GM13977 (cell line): Measurements from ENCODE around the gene ASIC2.

Experiments used
- DNase-seq: peaks from one replicate; pipeline ENCODE4 v3.0.0; 2012; ENCODE audit warnings: low spot score
- in situ Hi-C: fragments of 300-500 bp; cut with MboI; formaldehyde crosslinking; loops from one replicate; pipeline ENCODE4 v1.12.0; 2022; ENCODE audit warnings: low sequenced_read_pairs, low pct_unique_long_range_greater_than_20kb, mixed read lengths, inconsistent platforms; ENCODE audit not compliant: unreplicated experiment
- TF ChIP-seq, protein P1 (sequence below): IDR thresholded peaks from 2 replicates; pipeline ENCODE4 v1.5.1; 2012; ENCODE audit warnings: mild to moderate bottlenecking, control low read depth; ENCODE audit not compliant: insufficient read depth; ENCODE audit errors: extremely low read depth, missing control alignments

The ASIC2 gene

DNA sequence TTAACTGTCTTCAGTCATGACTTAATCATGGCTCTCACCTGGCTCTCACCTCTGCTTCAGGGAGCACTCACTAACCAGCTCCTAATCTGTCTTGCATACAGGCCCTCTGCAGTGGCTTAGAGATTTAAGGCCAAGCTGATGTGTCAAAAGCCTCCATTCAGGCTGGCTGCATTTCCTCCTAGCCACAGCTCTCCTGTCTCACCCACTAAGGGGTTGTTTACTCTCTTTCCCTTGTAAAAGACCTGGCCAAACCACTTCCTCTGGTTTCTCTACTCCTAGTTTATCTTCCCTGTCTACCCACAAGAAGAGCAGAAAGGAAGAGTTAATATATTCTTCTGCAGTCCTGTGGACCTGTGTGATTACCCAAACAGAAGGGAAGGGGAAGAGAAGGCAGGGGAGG, 9.3 kb upstream of the ASIC2 start:
- TF ChIP-seq, protein P1, sequence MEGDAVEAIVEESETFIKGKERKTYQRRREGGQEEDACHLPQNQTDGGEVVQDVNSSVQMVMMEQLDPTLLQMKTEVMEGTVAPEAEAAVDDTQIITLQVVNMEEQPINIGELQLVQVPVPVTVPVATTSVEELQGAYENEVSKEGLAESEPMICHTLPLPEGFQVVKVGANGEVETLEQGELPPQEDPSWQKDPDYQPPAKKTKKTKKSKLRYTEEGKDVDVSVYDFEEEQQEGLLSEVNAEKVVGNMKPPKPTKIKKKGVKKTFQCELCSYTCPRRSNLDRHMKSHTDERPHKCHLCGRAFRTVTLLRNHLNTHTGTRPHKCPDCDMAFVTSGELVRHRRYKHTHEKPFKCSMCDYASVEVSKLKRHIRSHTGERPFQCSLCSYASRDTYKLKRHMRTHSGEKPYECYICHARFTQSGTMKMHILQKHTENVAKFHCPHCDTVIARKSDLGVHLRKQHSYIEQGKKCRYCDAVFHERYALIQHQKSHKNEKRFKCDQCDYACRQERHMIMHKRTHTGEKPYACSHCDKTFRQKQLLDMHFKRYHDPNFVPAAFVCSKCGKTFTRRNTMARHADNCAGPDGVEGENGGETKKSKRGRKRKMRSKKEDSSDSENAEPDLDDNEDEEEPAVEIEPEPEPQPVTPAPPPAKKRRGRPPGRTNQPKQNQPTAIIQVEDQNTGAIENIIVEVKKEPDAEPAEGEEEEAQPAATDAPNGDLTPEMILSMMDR, result no peak
- in situ Hi-C loops, result no loop called here
- no peak for DNase-seq

DNA sequence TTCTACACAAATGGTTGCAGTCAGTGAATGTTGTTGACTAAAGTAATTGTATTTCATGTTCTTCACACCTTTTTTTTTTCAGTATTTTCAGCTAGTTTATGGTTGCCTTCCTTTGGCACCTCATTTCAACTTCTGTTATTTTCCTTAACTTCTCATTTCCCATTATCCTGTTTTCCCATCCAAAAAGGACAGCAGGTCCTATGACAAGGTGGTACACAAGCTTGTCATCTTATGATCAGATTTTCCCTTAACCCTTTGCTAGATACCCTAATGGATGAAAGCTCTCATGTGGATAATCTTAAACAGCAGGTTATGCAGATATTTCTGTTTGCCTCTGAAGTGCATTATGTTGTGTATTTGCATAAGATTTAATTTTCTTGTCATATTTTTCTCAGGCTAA, 7.1 kb upstream of the ASIC2 start:
- DNase-seq, result no peak
- in situ Hi-C loops, result no loop called here
- TF ChIP-seq, protein P1, result no peak

DNA sequence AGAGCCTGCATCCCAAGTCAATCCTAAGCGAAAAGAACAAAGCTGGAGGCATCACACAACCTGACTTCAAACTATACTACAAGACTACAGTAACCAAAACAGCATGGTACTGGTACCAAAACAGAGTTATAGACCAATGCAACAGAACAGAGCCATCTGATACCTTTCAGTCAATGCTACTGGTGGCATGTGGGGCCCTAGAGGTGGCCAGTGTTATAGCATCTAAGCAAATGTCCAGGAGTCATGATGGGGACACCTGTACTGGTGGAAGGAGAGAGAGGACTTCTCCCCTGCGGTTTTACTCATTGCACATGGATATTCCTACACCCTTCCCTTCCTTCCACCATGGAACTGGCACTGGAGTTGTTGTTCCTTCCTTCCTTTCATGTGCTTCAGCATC, 6.0 kb upstream of the ASIC2 start:
- no peak for DNase-seq
- in situ Hi-C loops, result no loop called here
- TF ChIP-seq, protein P1, result no peak

DNA sequence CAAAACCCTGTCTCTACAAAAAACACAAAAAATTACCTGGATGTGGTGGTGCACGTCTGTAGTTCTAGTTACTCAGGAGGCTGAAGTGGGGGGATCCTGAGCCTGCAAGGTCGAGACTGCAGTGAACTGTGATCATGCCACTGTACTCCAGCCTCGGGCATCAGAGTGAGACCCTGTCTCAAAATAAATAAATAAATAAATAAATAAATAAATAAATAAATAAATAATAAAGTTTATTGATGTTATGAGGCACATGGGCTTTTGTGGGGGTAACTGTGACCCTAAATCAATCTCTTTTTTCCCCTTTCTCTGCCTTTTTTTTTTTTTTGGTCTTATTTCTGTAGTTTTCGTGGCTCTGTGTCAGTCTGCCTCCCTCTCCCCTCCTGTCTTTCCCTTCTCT, 4.5 kb upstream of the ASIC2 start:
- in situ Hi-C loops, result no loop called here
- TF ChIP-seq, protein P1, result no peak
- no peak for DNase-seq

DNA sequence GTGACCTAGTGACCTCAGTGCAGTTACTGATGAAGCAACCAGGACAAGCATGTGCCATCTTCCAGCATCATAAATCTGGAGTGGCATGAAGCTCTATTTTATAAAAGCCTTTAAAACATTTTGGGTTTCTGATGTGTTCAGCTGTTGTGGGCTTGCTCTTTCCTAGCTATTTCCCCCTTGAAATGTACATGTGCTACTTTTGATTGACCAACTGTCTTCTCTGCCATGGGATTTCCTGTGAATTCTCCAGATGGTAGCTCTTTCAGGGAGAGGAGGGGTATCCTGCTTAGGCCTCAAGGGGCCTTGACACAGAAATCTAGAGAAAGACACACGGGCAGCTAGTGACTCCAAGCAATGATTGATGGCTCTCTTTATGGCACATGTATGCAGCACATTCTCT, 1.9 kb upstream of the ASIC2 start:
- in situ Hi-C loops, result no loop called here
- no peak for DNase-seq
- TF ChIP-seq, protein P1, result no peak

DNA sequence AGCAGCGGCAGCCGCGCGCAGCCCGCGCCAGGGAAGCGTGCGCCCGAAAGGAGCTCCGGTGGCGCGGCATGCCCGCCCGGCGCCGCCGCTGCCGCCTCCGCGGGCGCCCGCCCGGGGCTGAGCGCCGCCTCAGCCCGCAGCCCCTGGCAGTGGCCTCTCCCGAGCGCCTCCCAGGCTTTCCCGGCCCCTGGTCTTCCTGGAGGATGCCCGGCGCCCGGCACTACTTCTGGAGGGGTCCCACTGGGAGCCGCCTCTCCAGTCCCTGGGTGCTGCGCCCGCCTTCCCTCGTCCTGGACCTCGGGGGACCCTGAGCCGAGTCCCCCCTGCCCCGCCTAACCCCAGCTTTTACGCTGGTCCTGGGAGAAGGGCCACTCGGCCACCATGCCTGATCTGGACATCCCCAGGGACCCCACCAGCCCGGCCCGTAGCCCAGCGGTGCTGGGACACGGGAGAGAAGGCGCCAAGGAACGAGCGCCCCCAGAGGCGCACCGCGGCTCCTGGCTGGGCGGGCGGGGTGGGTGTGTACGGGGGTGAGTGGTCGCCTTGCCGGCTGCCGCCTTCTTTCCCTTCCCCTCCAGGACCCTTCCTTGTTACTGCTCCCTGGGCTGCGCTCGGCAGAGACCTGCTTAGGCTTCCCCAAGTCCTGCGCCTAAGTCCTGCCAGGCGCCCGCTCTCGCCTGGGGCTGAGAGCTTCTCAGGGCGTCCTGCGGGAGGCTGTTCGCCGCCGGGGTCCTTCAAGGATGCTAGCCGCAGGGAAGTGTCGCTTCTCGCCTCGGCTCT, 704 bp downstream of the ASIC2 start:
- in situ Hi-C loops, result no loop called here
- DNase-seq, result peak; percentile 35
- TF ChIP-seq, protein P1, result no peak
